Suppressor macrophage treated with lipopolysaccharide for 1 hour (primary cell): ENCODE data around the gene NFYC.

Experiments used
- DNase-seq, 3 donors: peaks; one replicate each; pipeline ENCODE4 v3.0.0-alpha.2; 2020 to 2022

NFYC gene

DNA sequence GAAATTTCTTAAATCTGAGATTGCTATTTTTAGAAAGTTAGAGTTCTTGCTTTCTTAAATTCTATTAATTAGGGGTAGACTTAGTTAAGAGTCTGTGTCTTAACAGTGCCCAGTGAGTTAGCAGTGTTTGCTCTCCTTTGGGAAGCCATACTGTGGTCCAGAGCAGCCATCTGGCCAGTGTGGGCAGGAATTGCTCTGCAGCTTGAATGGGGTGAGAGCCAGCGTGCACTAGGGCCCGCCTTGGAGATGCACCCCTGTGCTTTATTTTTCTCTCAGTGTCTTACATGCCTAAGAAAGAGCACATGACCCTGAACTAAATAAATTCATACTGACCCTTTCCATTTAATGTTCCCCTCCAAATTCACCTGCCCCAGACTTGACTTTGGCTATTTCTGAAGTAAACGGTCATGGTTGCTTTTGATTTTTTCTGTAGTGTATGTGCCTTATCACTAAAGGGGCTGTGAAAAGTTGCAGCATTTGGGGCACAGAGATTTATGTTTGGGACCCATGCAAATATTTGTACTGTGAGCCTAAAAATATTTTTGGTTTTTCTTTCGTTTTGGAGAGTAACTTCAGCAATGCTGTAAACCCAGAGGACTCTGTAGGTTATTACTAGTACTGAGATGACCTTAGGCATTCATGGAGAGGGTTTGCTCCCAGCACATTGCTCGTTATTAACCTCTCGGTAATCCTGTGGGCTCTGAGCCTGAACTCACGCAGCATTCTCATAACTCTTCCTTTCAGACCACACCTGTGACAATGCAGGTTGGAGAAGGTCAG lies 70.8 kb downstream of the NFYC start:
- no peak for DNase-seq

DNA sequence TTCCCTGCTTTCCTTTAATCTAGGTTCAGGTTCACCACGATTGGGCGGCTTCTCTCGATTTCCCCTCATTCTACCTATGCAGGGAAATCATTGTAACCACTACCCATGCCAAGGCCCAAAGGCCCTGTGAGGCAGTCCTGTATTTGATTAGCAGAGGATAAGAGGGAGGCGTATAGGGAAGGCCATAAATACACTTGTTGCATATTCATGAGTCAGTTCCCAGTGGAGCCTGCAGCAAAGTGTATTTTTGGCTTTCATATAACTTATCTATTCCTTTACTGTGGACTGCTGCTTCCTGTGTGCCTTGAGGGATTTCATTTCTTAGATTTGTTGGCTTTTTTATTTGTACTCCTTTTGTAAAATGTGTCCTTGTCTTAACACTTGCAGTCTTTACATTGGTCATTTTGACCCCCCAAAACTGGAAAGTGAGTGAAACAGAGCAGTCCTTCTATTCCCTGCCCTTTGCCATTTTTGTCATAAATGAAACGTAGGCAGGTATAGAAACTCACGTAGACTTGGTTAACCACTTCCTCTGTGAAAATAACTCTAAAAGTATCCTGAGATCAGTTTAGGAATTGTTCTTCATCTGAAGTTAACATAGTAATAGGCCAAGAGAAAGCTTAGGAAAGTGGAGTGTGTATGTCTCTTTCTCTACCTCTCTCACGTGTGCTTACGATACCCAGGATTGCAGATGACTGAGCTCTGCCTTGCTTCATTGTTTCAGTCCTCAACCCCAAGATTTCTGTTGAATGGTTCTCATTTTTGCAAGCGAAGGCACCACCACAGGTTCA lies 72.4 kb downstream of the NFYC start:
- DNase-seq = no peak

DNA sequence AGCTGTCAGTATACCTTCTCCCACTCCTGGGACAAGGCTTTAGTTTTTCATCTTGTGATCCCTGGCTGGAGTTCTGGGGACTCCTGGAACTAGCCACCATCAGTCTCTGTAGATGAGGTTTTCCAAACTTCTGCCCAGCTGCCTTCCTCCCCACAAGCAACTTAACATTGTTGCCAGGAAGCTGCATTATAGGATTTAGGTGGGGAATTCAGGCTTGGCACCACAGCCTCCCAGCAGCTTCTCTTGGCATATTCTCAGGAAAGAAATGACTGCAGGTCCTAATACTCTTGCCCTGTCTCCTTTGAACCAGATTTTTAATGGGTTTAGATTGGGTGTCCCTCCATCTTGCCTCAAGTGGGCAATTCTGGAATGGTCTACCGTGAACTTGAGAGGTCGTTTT lies 73.5 kb downstream of the NFYC start:
- no peak for DNase-seq

DNA sequence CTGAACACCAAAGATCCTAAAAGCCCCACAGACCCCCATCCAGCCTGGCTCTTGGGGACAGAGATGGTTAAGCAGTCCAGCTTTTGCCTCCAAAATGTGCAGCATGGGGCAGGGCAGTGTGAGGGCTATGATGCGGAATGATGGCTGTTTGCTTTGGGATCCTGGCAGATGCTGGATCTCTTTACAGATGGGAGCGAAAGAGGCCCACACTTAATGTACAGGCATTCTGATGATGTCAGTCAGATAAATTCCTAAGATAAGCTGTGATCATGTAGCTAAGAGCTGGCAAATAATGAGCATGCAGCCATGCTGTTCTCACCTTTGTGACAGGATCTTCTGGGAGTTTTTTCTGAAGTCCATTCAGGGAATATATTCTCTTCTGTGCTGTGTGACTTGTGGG lies 74.5 kb downstream of the NFYC start:
- DNase-seq = no peak

DNA sequence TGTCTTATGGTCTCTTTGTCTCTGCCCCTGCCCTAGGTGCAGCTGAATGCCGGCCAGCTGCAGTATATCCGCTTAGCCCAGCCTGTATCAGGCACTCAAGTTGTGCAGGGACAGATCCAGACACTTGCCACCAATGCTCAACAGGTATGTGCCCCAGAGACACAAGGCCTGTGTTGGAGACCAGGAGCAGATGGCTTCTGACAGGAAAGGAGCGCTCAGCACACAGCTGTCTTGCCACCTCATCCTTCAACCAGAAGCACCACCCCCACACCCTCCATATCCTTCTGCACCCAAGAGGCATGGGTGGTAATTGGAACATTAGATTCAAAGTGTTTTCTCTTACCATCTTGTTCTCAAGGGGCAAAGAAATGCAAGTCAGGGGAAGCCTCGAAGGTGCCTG lies 75.1 kb downstream of the NFYC start:
- no peak for DNase-seq

- no peak for DNase-seq
Observed at GRCh38 chr1:40768146-40768990, 76.9 kb downstream of the NFYC start.

DNA sequence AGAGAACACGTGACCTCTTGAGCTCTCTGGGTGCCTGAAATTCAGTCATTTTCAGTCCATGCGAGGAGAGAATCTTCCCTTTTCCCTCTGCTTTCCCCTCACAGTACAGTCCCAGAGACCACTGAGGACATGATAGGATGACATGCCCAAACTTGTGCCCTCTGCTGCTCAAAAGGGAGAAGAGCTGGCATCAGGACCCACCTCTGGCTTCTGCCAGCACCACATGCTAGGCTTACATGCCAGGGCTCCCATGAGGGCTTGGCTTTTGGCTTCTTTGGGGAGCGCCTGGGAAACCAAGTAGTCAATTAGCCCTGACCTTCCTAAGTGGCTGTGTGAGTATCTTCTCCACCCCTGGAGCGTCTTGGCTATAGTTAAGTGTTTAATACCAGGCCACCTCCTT lies 78.3 kb downstream of the NFYC start:
- DNase-seq = peak in 1 of 3 donors; percentile 12

- no peak for DNase-seq
Observed at GRCh38 chr1:40770296-40771070, 79.0 kb downstream of the NFYC start.

- no peak for DNase-seq
Observed at GRCh38 chr1:40772146-40772955, 80.8 kb downstream of the NFYC start.

DNA sequence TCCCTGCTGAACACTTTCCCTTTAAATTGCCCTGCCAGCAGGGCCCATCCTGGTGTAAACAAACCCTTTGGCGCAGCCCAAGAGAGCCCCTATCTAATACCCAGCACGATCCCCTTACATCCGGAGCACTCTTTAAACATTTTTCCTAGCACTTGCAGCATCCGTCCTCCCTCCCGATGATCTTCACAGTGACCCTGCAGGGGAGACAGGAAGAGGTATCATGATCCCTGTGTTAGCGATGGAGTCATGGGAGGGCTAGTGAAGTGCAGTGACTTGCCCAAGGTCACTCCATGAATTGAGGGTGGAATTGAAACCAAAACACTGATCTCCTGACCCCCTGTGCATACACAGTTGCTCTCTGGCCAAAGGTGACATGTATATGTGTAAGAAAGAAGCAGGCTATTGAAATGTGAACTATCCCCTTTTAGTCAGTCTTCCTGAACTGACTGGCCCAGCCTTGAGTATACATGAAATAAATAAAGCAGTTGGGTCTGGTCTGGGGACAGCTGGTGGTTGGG lies 82.3 kb downstream of the NFYC start:
- no peak for DNase-seq

GRCh38 chr1:40774266-40774998 lies 82.9 kb downstream of the NFYC start:
- DNase-seq = peak; percentile 41 to 68 (median 44)

- DNase-seq = no peak
Observed at GRCh38 chr1:40776236-40777072, 85.0 kb downstream of the NFYC start.

DNA sequence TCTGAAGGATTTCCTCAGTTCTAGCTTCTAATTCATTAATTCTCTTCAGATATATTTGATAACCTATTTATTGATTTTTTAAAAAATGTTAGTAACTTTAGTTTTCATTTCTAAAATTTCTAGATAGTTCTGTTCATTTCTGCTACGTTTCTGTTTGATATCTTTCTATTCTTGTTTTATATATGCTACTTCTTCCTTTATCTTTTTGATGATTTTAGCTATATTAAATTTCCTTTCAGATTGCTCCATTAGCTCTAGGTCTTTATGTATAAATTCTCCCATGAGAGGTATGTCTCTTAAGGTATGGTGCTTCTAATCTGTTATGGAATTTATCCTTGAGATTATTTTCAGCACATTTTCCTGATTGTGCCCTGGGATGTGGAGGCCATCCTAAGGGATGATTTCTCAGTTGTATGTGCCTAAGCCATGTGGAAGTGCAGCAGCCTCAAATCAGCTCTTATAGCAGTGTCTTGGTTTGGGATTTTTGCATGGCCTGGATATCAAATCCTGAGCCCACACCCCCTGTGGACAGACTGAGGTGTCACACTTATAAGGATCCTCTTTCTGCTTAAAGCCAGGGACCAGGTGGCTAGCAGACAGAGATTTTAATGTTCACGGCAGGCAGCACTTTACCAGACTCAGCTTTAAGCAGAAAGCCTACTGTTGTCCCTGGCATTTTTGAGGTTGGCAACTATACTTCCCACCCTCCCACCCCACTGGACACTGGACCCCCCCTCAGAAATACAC lies 85.9 kb downstream of the NFYC start:
- no peak for DNase-seq

DNA sequence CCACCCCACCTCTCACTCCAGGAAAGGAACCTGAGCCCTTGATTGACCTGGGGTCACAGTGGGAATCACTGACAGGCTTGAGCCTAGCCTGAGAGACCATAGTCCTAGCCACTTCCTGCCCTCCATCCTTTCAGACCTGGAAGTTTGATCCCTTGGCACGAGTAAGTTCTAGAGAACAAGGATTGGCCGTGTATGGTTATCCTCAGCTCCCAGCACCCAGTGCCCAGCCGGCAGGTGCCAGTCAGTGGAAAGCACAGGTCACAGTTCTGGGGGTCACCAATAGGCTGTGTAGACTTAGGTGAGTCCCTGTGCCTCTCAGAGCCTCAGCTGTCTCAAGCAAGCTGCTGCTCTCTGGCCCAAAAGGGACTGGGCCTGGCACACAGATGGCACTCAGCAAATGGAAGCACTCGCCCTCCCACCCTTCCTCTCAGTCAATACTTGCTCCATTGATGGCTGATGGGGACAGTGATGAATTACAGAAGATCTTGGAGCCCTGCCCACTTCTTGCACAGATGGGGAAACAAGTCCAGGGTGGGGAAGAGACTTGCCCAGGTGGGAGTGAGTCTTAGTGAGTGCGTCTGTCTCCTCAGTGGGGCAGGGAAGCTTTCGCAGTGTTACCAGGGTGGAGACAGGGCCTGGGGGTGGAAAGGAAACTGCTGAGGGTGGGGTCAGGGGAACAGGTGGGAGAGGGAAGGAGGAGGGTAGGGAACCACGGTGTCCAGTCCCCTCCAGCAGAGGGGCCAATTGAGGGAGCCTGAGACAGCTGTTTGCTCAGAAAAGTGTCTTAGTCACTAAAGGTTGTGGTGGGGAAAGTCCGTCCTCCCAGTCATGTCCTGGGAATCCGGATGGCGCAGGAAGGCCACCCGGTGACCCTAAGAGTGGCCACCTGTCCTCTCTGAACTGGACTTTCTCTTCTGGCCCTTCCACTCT lies 89.4 kb downstream of the NFYC start:
- no peak for DNase-seq

- DNase-seq = no peak
Observed at GRCh38 chr1:40781608-40781971, 90.1 kb downstream of the NFYC start.

- peak in 1 of 3 donors; percentile 30 for DNase-seq
Observed at GRCh38 chr1:40782371-40782956, 91.0 kb downstream of the NFYC start.
